H1 (cell line): Measurements from ENCODE around the gene APOL5. TPM values are rescaled to one million over a fixed set of nuclear protein-coding genes. Genes with fewer than 3 reads are reported as not detected.

Experiments used
- CTCF ChIA-PET: fragments of 300-600 bp; sonication (Branson Sonifier 250); formaldehyde crosslinking; loops from one replicate; lab custom pipeline; 2021; ENCODE audit not compliant: partially characterized antibody; lab: Charles Lee
- POLR2A ChIA-PET: fragments of 300-600 bp; sonication (Branson Sonifier 250); formaldehyde crosslinking; loops from one replicate; lab custom pipeline; 2021; ENCODE audit warnings: inconsistent platforms; ENCODE audit not compliant: partially characterized antibody; lab: Charles Lee
- DNase-seq, 2 experiments: peaks; one replicate each; pipeline versions ENCODE4 v3.0.0 to v3.0.0-alpha.2; 2010 to 2022; ENCODE audit warnings: low spot score in 2 of 2, low read depth in 1 of 2, mixed read lengths in 1 of 2
- FAIRE-seq: peaks from 2 replicates; lab custom pipeline; 2011; peaks lifted over from hg19 to GRCh38; lab: Jason Lieb, UNC
- H2AFZ ChIP-seq: 2 replicates; pipeline ENCODE4 v1.8.1; 2012; ENCODE audit warnings: low read length, inconsistent platforms
- H2AK5ac ChIP-seq: 2 replicates; pipeline ENCODE4 v1.6.1; 2013; ENCODE audit warnings: low read depth, low read length
- H2BK120ac ChIP-seq: replicated peaks from 2 replicates; pipeline ENCODE3; 2013; ENCODE audit warnings: low read depth, low read length, inconsistent platforms
- H2BK12ac ChIP-seq: 2 replicates; pipeline ENCODE4 v1.6.1; 2013; ENCODE audit warnings: low read depth, low read length
- H2BK15ac ChIP-seq: 2 replicates; pipeline ENCODE4 v1.6.1; 2013; ENCODE audit warnings: low read length
- H2BK20ac ChIP-seq: 2 replicates; pipeline ENCODE4 v1.6.1; 2013; ENCODE audit warnings: low read length
- H2BK5ac ChIP-seq: 2 replicates; pipeline ENCODE4 v1.6.1; 2013; ENCODE audit warnings: low read depth, low read length
- H3K14ac ChIP-seq: 2 replicates; pipeline ENCODE4 v1.6.1; 2013; ENCODE audit warnings: inconsistent platforms; ENCODE audit not compliant: insufficient read length
- H3K18ac ChIP-seq: 2 replicates; pipeline ENCODE4 v1.6.1; 2013; ENCODE audit warnings: low read length; ENCODE audit errors: extremely low read depth
- H3K23ac ChIP-seq: 2 replicates; pipeline ENCODE4 v1.6.1; 2013; ENCODE audit warnings: inconsistent platforms; ENCODE audit not compliant: insufficient read length
- H3K23me2 ChIP-seq: 2 replicates; pipeline ENCODE4 v1.6.1; 2013; ENCODE audit warnings: low read depth, low read length
- H3K27ac ChIP-seq: 2 replicates; pipeline ENCODE4 v1.6.1; 2011; ENCODE audit warnings: low read depth, low read length, inconsistent platforms
- H3K27me3 ChIP-seq, 4 experiments: replicated peaks in 1 of 4; 1 replicate in 1 of 4; 2 replicates in 3 of 4; pipeline versions ENCODE4 v1.6.1 to v1.8.1; 2011 to 2013; ENCODE audit warnings: low read length in 3 of 4, mild to moderate bottlenecking in 3 of 4, inconsistent platforms in 2 of 4, mixed read lengths in 2 of 4, moderate library complexity in 1 of 4; ENCODE audit not compliant: control insufficient read depth in 3 of 4, insufficient read depth in 3 of 4; ENCODE audit errors: extremely low read depth in 1 of 4
- H3K36me3 ChIP-seq, 4 experiments: 2 replicates each; pipeline versions ENCODE4 v1.6.1 to v1.8.1; 2011 to 2013; ENCODE audit warnings: mild to moderate bottlenecking in 4 of 4, low read length in 3 of 4, moderate library complexity in 2 of 4, control low read depth in 1 of 4, inconsistent platforms in 1 of 4; ENCODE audit not compliant: insufficient read depth in 4 of 4, control insufficient read depth in 2 of 4
- H3K4ac ChIP-seq: replicated peaks from 2 replicates; pipeline ENCODE3; 2013; ENCODE audit warnings: low read length, low read depth, mixed read lengths, inconsistent platforms; ENCODE audit not compliant: insufficient read length
- H3K4me1 ChIP-seq, 4 experiments: replicated peaks in 1 of 4; 1 replicate in 1 of 4; 2 replicates in 3 of 4; pipeline versions ENCODE4 v1.6.1 to v1.8.1; 2011 to 2013; ENCODE audit warnings: low read length in 3 of 4, inconsistent platforms in 2 of 4, mixed read lengths in 1 of 4; ENCODE audit not compliant: insufficient read depth in 4 of 4, control insufficient read depth in 3 of 4
- H3K4me2 ChIP-seq, 2 experiments: 2 replicates each; pipeline versions ENCODE4 v1.6.1 to v1.8.1; 2011 to 2013; ENCODE audit warnings: low read depth in 2 of 2, low read length in 2 of 2, control low read depth in 1 of 2, inconsistent platforms in 1 of 2, mild to moderate bottlenecking in 1 of 2; ENCODE audit not compliant: insufficient read depth in 1 of 2
- H3K4me3 ChIP-seq, 4 experiments: fragments of 200-600, 300-600 bp in 1 of 4; sonication (generic), shearing (Covaris generic), sonication (Bioruptor Twin) in 1 of 4; 2 replicates each; pipeline versions ENCODE4 v1.5.1 to v1.8.1; 2011 to 2016; ENCODE audit warnings: low read length in 4 of 4, low read depth in 3 of 4, control low read depth in 2 of 4, inconsistent platforms in 2 of 4, mild to moderate bottlenecking in 2 of 4, mixed read lengths in 1 of 4, moderate library complexity in 1 of 4; ENCODE audit not compliant: insufficient read depth in 2 of 4; ENCODE audit errors: extremely low read depth in 1 of 4
- H3K56ac ChIP-seq: replicated peaks from 2 replicates; pipeline ENCODE3; 2013; ENCODE audit warnings: low read depth, mild to moderate bottlenecking, mixed read lengths, low read length, inconsistent platforms; ENCODE audit not compliant: insufficient read length
- H3K79me1 ChIP-seq: 2 replicates; pipeline ENCODE4 v1.6.1; 2013; ENCODE audit warnings: low read depth, low read length, control low read depth
- H3K79me2 ChIP-seq, 2 experiments: 2 replicates each; pipeline versions ENCODE4 v1.6.1 to v1.8.1; 2012 to 2013; ENCODE audit warnings: low read length in 2 of 2, mild to moderate bottlenecking in 2 of 2, inconsistent platforms in 1 of 2; ENCODE audit not compliant: insufficient read depth in 2 of 2, control insufficient read depth in 1 of 2
- H3K9ac ChIP-seq, 4 experiments: replicated peaks in 1 of 4; 1 replicate in 1 of 4; 2 replicates in 3 of 4; pipeline versions ENCODE4 v1.6.1 to v1.8.1; 2011 to 2013; ENCODE audit warnings: low read depth in 3 of 4, low read length in 3 of 4, control low read depth in 2 of 4, mild to moderate bottlenecking in 2 of 4, moderate library complexity in 2 of 4, inconsistent platforms in 1 of 4; ENCODE audit errors: extremely low read depth in 1 of 4
- H3K9me3 ChIP-seq, 2 experiments: 2 replicates each; pipeline versions ENCODE4 v1.6.1 to v1.8.1; 2012 to 2013; ENCODE audit warnings: mild to moderate bottlenecking in 2 of 2, moderate library complexity in 2 of 2, control low read depth in 1 of 2, inconsistent platforms in 1 of 2, low read depth in 1 of 2, low read length in 1 of 2, mixed read lengths in 1 of 2; ENCODE audit not compliant: insufficient read depth in 2 of 2
- H4K20me1 ChIP-seq, 2 experiments: replicated peaks in 1 of 2; 2 replicates each; pipeline versions ENCODE3 to v1.8.1; 2011 to 2013; ENCODE audit warnings: inconsistent platforms in 2 of 2, low read length in 2 of 2, mild to moderate bottlenecking in 1 of 2; ENCODE audit not compliant: insufficient read depth in 2 of 2, control insufficient read depth in 1 of 2
- H4K5ac ChIP-seq: 2 replicates; pipeline ENCODE4 v1.6.1; 2013; ENCODE audit warnings: low read length, low read depth, mixed read lengths, inconsistent platforms; ENCODE audit not compliant: insufficient read length
- H4K8ac ChIP-seq: 2 replicates; pipeline ENCODE4 v1.8.0; 2013; ENCODE audit warnings: mild to moderate bottlenecking, moderate library complexity, low read length, inconsistent platforms; ENCODE audit not compliant: insufficient read depth; ENCODE audit errors: extremely low read depth
- H4K91ac ChIP-seq: replicated peaks from 2 replicates; pipeline ENCODE3; 2013; ENCODE audit warnings: low read length, mixed read lengths, inconsistent platforms; ENCODE audit not compliant: insufficient read length
- ASH2L ChIP-seq: fragments of 200-600, 300-600 bp; sonication (generic); IDR thresholded peaks from one replicate; pipeline ENCODE4 v1.7.1; 2017; ENCODE audit warnings: low read length
- CBX5 ChIP-seq: fragments of 300-800, 300-1000 bp; sonication (generic); IDR thresholded peaks from 2 replicates; pipeline ENCODE4 v1.7.1; 2016; ENCODE audit warnings: antibody characterized with exemption, low read length, low read depth
- CREB1 ChIP-seq: IDR thresholded peaks from 2 replicates; pipeline ENCODE4 v1.6.1; 2012; ENCODE audit warnings: inconsistent platforms
- JUND ChIP-seq: IDR thresholded peaks from 2 replicates; pipeline ENCODE4 v1.6.1; 2011; ENCODE audit warnings: mild to moderate bottlenecking, improper control_type of control experiment, low read length
- KDM1A ChIP-seq: fragments of 200-600, 300-600 bp; sonication (generic); IDR thresholded peaks from 2 replicates; pipeline ENCODE4 v1.7.1; 2016; ENCODE audit warnings: mild to moderate bottlenecking, low read length, borderline replicate concordance
- KDM5A ChIP-seq: fragments of 200-600 bp; IDR thresholded peaks from 2 replicates; pipeline ENCODE4 v1.7.1; 2012; ENCODE audit warnings: mild to moderate bottlenecking, low read length, inconsistent platforms, mixed read lengths
- PHF8 ChIP-seq: fragments of 200-600 bp; sonication (generic); conservative IDR thresholded peaks from 2 replicates; pipeline ENCODE4 v1.7.1; 2012; ENCODE audit warnings: low read depth, mild to moderate bottlenecking, inconsistent platforms, low read length, moderate library complexity
- RXRA ChIP-seq: IDR thresholded peaks from 2 replicates; pipeline ENCODE4 v1.6.1; 2011; ENCODE audit warnings: low read depth, mild to moderate bottlenecking, low read length, moderate library complexity; ENCODE audit not compliant: insufficient read depth
- SIRT6 ChIP-seq: IDR thresholded peaks from one replicate; pipeline ENCODE4 v1.7.1; 2012; ENCODE audit warnings: low read length, inconsistent platforms
- SIX5 ChIP-seq: IDR thresholded peaks from 2 replicates; pipeline ENCODE4 v1.6.1; 2011; ENCODE audit warnings: mild to moderate bottlenecking, low read depth, low read length
- TAF7 ChIP-seq: optimal IDR thresholded peaks from 2 replicates; pipeline ENCODE3; 2011; ENCODE audit warnings: low read depth, mild to moderate bottlenecking, inconsistent platforms, low read length, moderate library complexity, borderline replicate concordance
- TCF12 ChIP-seq: IDR thresholded peaks from 2 replicates; pipeline ENCODE4 v1.6.1; 2011; ENCODE audit warnings: low read depth, mild to moderate bottlenecking, low read length
- YY1 ChIP-seq: IDR thresholded peaks from 2 replicates; pipeline ENCODE4 v1.6.1; 2011; ENCODE audit warnings: low read depth, mild to moderate bottlenecking, low read length
- ZNF274 ChIP-seq: IDR thresholded peaks from 2 replicates; pipeline ENCODE4 v1.7.0; 2012; ENCODE audit warnings: low read length, borderline replicate concordance; ENCODE audit errors: extremely low read depth
- WGBS, 2 experiments: shearing (Covaris generic) in 1 of 2; methylation state at CpG; one replicate each; pipeline versions ENCODE4 v1.1.6 to v1.1.7; 2013 to 2015; ENCODE audit warnings: low lambda C conversion rate in 2 of 2, mixed read lengths in 2 of 2, inconsistent platforms in 1 of 2, low coverage in 1 of 2, missing lambda C conversion rate in 1 of 2; ENCODE audit not compliant: insufficient replicate concordance in 2 of 2, insufficient coverage in 1 of 2, insufficient read length in 1 of 2; ENCODE audit errors: extremely low coverage in 1 of 2, missing lambda C conversion rate in 1 of 2; 5-methylcytosine and 5-hydroxymethylcytosine counted together
- polyA plus RNA-seq, 7 experiments: library from polyadenylated mRNA; depleted of rRNA in 3 of 7; stranded (reverse) in 5 of 7; unstranded in 2 of 7; fragments of >200 nt in 5 of 7; fragments of 200-250 nt in 2 of 7; gene quantifications; 1 replicate in 5 of 7; 2 replicates in 1 of 7; 4 replicates in 1 of 7; pipeline versions ENCODE4 v1.2.1 to v1.2.3, GENCODE V29; 2011 to 2013; ENCODE audit warnings: missing spikeins in 2 of 7, mixed read lengths in 2 of 7
- total RNA-seq: library from RNA; stranded (reverse); fragmentation: NEBNext Ultra II Directional; extraction: Animal tissue kit (Norgen Biotek cat#: 25700); gene quantifications from 2 replicates; pipeline ENCODE4 v1.2.1, GENCODE V29; 2021

Gene APOL5
- total and polyA plus RNA-seq, 2 of the 8 experiments (the other 6 are each of a cell fraction or from before 2014, with no cell fraction given) = not detected

GRCh38 chr22:35743326-35743860 lies 25.7 kb downstream of the APOL5 start:
- CTCF ChIA-PET = interaction anchor here (0.5 to 5.6 kb wide), 4 partner anchors 99 to 363 kb away, joined by 3 to 30 read pairs (median 3); no protein-coding TSS in a partner anchor
- no peaks in the 10 kb centered on the region for H3K79me1 ChIP-seq
- H3K4me3 ChIP-seq = no peak overlapping the region
- DNase-seq = no peak
- no peak for FAIRE-seq
- no peak overlapping the region for H3K9ac ChIP-seq
- H3K9me3 ChIP-seq = no peaks in the 10 kb centered on the region
- H3K4me2 ChIP-seq = no peak overlapping the region
- no peak overlapping the region for H2BK20ac ChIP-seq
- no peak overlapping the region for H4K91ac ChIP-seq
- no peaks in the 10 kb centered on the region for H3K79me2 ChIP-seq
- no peak overlapping the region for H2AFZ ChIP-seq
- peaks cover 0 to 29% (median 7%) of the 10 kb centered on the region in 4 experiments; a peak in 4 of 8 replicates for H3K36me3 ChIP-seq
- H3K27ac ChIP-seq = no peak overlapping the region
- H3K23ac ChIP-seq = no peak overlapping the region
- H4K20me1 ChIP-seq = no peaks in the 10 kb centered on the region
- H3K27me3 ChIP-seq = no peaks in the 10 kb centered on the region
- no peak overlapping the region for H4K8ac ChIP-seq
- WGBS, 2 experiments = 85% methylated on average over 6 of the region's 6 CpGs; no CpG with 5 or more reads in 1 of the 2 experiments
- H3K23me2 ChIP-seq = no peaks in the 10 kb centered on the region
- no peak overlapping the region for H2BK120ac ChIP-seq
- no peak for TF ChIP-seq PHF8
- no peak for TF ChIP-seq KDM5A
- TF ChIP-seq YY1 = no peak
- TF ChIP-seq RXRA = no peak
- no peak for TF ChIP-seq TAF7
- no peak for TF ChIP-seq SIRT6
- TF ChIP-seq JUND = no peak
- TF ChIP-seq KDM1A = no peak
- no peak for TF ChIP-seq CREB1
- TF ChIP-seq ASH2L = no peak
- no peak for TF ChIP-seq CBX5
- no peak for TF ChIP-seq TCF12
- no peak for TF ChIP-seq SIX5
- no peak for TF ChIP-seq ZNF274
- H2AK5ac ChIP-seq = no peak overlapping the region
- no peak overlapping the region for H2BK15ac ChIP-seq
- no peak overlapping the region for H3K4ac ChIP-seq
- no peak overlapping the region for H2BK5ac ChIP-seq
- H3K4me1 ChIP-seq = peaks cover 0 to 10% (median 1%) of the 10 kb centered on the region in 4 experiments; a peak in 4 of 7 replicates
- no peak overlapping the region for H3K18ac ChIP-seq
- no peak overlapping the region for H2BK12ac ChIP-seq
- no peak overlapping the region for H3K14ac ChIP-seq
- POLR2A ChIA-PET = no interaction called here
- H4K5ac ChIP-seq = no peak overlapping the region
- H3K56ac ChIP-seq = no peak overlapping the region
